Upper lobe of left lung (tissue), 6 donors: ENCODE measurements around the gene SFN. TPM values are rescaled to one million over a fixed set of nuclear protein-coding genes. Genes with fewer than 3 reads are reported as not detected.

Experiments used
- ATAC-seq, 2 donors: fragments of 200-7000 bp; cut with Tn5 transposase; one replicate each; pipeline ENCODE4 v1.9.1; 2022; ENCODE audit warnings: mild to moderate bottlenecking in 2 of 2, moderate library complexity in 2 of 2; ENCODE audit not compliant: low FRiP score in 2 of 2
- DNase-seq, 2 donors: peaks; one replicate each; pipeline ENCODE4 v3.0.0-alpha.2; 2019 to 2020
- H3K27ac ChIP-seq, 4 donors: fragments of 200-600 bp; sonication (generic); one replicate each; pipeline ENCODE4 v1.5.1; 2016 to 2019
- H3K27me3 ChIP-seq, 4 donors: fragments of 200-600 bp; sonication (generic); one replicate each; pipeline ENCODE4 v1.5.1; 2017 to 2019
- H3K36me3 ChIP-seq, 4 donors: fragments of 200-600 bp; sonication (generic); one replicate each; pipeline ENCODE4 v1.5.1; 2016 to 2019
- H3K4me1 ChIP-seq, 4 donors: fragments of 200-600 bp; sonication (generic); one replicate each; pipeline ENCODE4 v1.5.1; 2018 to 2019
- H3K4me3 ChIP-seq, 4 donors: fragments of 200-600 bp; sonication (generic); one replicate each; pipeline ENCODE4 v1.5.1; 2017 to 2019; ENCODE audit warnings: mild to moderate bottlenecking in 2 of 4, moderate library complexity in 1 of 4
- H3K9me3 ChIP-seq, 4 donors: fragments of 200-600 bp; sonication (generic); one replicate each; pipeline ENCODE4 v1.5.1; 2018 to 2019
- CTCF ChIP-seq, 6 experiments: fragments of 450-650 bp in 4 of 6; fragments of 200-600 bp in 2 of 6; sonication (generic) in 2 of 6; IDR thresholded peaks; one replicate each; pipeline ENCODE4 v1.5.1; 2016 to 2019; ENCODE audit warnings: antibody characterized with exemption in 6 of 6
- EP300 ChIP-seq, 4 donors: sonication (generic); formaldehyde crosslinking; IDR thresholded peaks; one replicate each; pipeline ENCODE4 v1.5.1; 2017; ENCODE audit warnings: antibody characterized with exemption in 4 of 4, control low read depth in 2 of 4
- POLR2A ChIP-seq, 4 donors: fragments of 450-650 bp; IDR thresholded peaks; one replicate each; pipeline ENCODE4 v1.5.1; 2016 to 2017; ENCODE audit warnings: antibody characterized with exemption in 4 of 4, mild to moderate bottlenecking in 2 of 4
- POLR2AphosphoS5 ChIP-seq, 2 donors: sonication (generic); formaldehyde crosslinking; IDR thresholded peaks; one replicate each; pipeline ENCODE4 v1.5.1; 2017; ENCODE audit warnings: antibody characterized with exemption in 2 of 2
- WGBS, 2 donors: methylation state at CpG; one replicate each; pipeline ENCODE4 v1.1.5; 2017 to 2018; 5-methylcytosine and 5-hydroxymethylcytosine counted together
- total RNA-seq, 6 donors: library from RNA; depleted of rRNA in 4 of 6; stranded (reverse); fragments of >200 nt in 4 of 6; gene quantifications; one replicate each; pipeline versions ENCODE4 v1.1.0 to v1.2.1, GENCODE V29; 2016 to 2021
- donor health status: DM: no; HTN: no; CAD: no; lungs with moderate emphysema.
- donor health status: DM: no; HTN: yes; CAD: no; lungs with severe emphysema.

SFN gene
- total RNA-seq, 6 donors from 2014 or later, result 21.0 to 129 (median 70.1) TPM

- Histone ChIP-seq H3K27ac (peak within 1 kb of the TSS; percentile 88 to 97 (median 94)), H3K4me3 (peak within 1 kb of the TSS; percentile 73 to 100 (median 88)), H3K36me3 (peaks cover 32 to 70% (median 63%) of the 10 kb centered on the region in 4 donors), H3K27me3 (no peaks in the 10 kb centered on the region), H3K9me3 (no peaks in the 10 kb centered on the region), H3K4me1 (peaks cover 13 to 23% (median 15%) of the 10 kb centered on the region in 4 donors)
- DNase-seq (peak; percentile 85 to 92), ATAC-seq (peak; percentile 93 to 97)
- peak in 3 of 4 donors; percentile 69 to 85 (median 85) for TF ChIP-seq POLR2A (IDR thresholded peaks at IDR 0.05)
- TF ChIP-seq POLR2AphosphoS5 (IDR thresholded peaks at IDR 0.05), result peak; percentile 88 to 90
- TF ChIP-seq CTCF (IDR thresholded peaks at IDR 0.05), result peak in 1 of 6 experiments; percentile 16
- TF ChIP-seq EP300 (IDR thresholded peaks at IDR 0.05), result no peak
- WGBS, 2 donors, result 0 to 3% methylated on average over 7 to 68 of the region's 89 CpGs
Measured at GRCh38 chr1:26889551-26890466, 26.9 kb downstream of the SFN start, which contains the start of gene GPN2. Gene GPN2, minus strand, starts transcription at chr1:26890283. Its CDS starts 187 bp downstream, at chr1:26890096.

GRCh38 chr1:26890467-26890796 lies 27.5 kb downstream of the SFN start:
- H3K36me3 ChIP-seq, result peaks cover 26 to 70% (median 63%) of the 10 kb centered on the region in 4 donors
- H3K4me3 ChIP-seq, result peak overlapping the region; percentile 73 to 100 (median 88)
- no peaks in the 10 kb centered on the region for H3K27me3 ChIP-seq
- DNase-seq, result no peak
- TF ChIP-seq EP300 (IDR thresholded peaks at IDR 0.05), result no peak
- no peak for TF ChIP-seq POLR2AphosphoS5 (IDR thresholded peaks at IDR 0.05)
- TF ChIP-seq CTCF (IDR thresholded peaks at IDR 0.05), result peak in 1 of 6 experiments; percentile 2
- TF ChIP-seq POLR2A (IDR thresholded peaks at IDR 0.05), result no peak
- no peaks in the 10 kb centered on the region for H3K9me3 ChIP-seq
- 3 to 4% methylated on average over 10 to 12 of the region's 12 CpGs for WGBS, 2 donors
- H3K27ac ChIP-seq, result peak overlapping the region; percentile 88 to 97 (median 94)
- H3K4me1 ChIP-seq, result peaks cover 13 to 23% (median 15%) of the 10 kb centered on the region in 4 donors
- ATAC-seq, result peak; percentile 24 to 67

GRCh38 chr1:26894263-26894662 lies 31.3 kb downstream of the SFN start:
- Histone ChIP-seq H3K36me3 (peaks cover 22 to 65% (median 48%) of the 10 kb centered on the region in 4 donors), H3K27ac (no peak overlapping the region), H3K9me3 (no peaks in the 10 kb centered on the region), H3K4me1 (peaks cover 14 to 27% (median 14%) of the 10 kb centered on the region in 4 donors), H3K4me3 (no peak overlapping the region), H3K27me3 (no peaks in the 10 kb centered on the region)
- TF ChIP-seq POLR2A (IDR thresholded peaks at IDR 0.05), result no peak
- TF ChIP-seq EP300 (IDR thresholded peaks at IDR 0.05), result no peak
- TF ChIP-seq CTCF (IDR thresholded peaks at IDR 0.05), result no peak
- no peak for TF ChIP-seq POLR2AphosphoS5 (IDR thresholded peaks at IDR 0.05)
- ATAC-seq (no peak), DNase-seq (no peak)
- 91% methylated on average over 13 of the region's 13 CpGs for WGBS, 2 donors

- no peak for ATAC-seq
- H3K36me3 ChIP-seq, result peaks cover 22 to 60% (median 44%) of the 10 kb centered on the region in 4 donors
- 86 to 96% methylated on average over 8 to 9 of the region's 9 CpGs for WGBS, 2 donors
Measured at GRCh38 chr1:26897351-26897750, 34.4 kb downstream of the SFN start.

More at GRCh38 chr1:26897351-26897750, 34.4 kb downstream of the SFN start:
- H3K4me3 ChIP-seq, result no peak overlapping the region
- no peaks in the 10 kb centered on the region for H3K9me3 ChIP-seq
- no peaks in the 10 kb centered on the region for H3K27me3 ChIP-seq
- DNase-seq, result no peak
- H3K4me1 ChIP-seq, result peaks cover 15 to 28% (median 16%) of the 10 kb centered on the region in 4 donors
- TF ChIP-seq EP300 (IDR thresholded peaks at IDR 0.05), result no peak
- TF ChIP-seq POLR2A (IDR thresholded peaks at IDR 0.05), result no peak
- TF ChIP-seq POLR2AphosphoS5 (IDR thresholded peaks at IDR 0.05), result no peak
- TF ChIP-seq CTCF (IDR thresholded peaks at IDR 0.05), result no peak
- no peak overlapping the region for H3K27ac ChIP-seq
